Measurements from ENCODE around the gene MAPKBP1.

The MAPKBP1 gene

GRCh38 chr15:41852736-41853590 lies 78.7 kb downstream of the MAPKBP1 start:
- no peak for DNase-seq

DNA sequence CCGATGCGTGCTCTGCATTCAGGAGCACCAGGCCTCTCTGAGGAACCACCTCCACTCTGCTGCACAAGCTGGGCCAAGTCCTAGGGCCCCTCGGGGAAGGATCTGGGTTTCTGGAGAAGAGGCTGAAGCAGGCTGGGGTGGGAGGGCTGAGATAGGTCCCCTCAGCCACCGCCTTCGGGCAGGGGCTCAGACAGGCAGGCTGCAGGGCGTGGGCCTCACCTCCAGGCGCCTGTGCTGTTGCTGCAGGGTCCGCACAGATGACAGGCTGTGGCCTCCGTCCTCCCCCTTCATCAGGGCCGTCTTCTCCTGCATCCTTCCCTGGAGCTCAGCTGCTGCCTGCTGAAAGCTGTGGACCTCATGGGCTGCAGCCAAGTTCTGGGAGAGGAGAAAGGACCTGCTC lies 79.5 kb downstream of the MAPKBP1 start:
- no peak for DNase-seq

GRCh38 chr15:41854443-41854842 lies 80.2 kb downstream of the MAPKBP1 start:
- DNase-seq: no peak

DNA sequence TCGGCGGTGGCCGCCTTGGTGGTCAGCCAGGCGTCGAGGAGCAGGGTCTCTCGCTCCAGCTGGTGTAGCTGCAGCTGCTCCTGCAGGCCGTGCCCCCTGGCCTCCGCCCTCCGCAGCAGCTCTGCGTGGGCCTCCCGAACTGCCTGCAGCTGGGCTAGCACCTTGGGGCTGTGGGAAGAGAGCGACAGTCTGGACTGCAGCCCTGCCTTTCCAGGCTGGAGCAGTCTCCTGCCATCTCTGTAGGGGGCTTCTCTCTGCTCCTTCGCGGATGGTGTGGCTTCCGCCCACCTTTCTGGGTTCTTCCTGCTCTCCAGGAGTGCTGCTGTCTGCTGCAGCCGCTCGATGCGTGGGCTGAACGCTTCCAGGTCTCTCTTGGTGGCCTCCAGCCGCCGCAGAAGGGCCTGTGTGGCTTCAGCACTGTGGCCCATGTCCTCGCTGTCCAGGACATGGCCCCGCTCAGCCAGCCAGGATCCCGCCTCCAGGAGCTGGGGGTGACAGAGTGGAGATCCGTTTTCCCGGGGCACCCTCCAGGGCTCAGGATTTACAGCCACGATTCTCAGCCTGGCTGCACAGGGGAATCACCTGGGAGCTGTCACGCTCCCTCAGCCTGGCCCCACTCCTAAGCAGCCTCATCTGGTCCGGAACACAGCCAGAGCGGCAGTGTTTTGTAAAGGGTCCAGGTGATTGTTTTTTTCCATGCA lies 81.1 kb downstream of the MAPKBP1 start:
- no peak for DNase-seq

DNA sequence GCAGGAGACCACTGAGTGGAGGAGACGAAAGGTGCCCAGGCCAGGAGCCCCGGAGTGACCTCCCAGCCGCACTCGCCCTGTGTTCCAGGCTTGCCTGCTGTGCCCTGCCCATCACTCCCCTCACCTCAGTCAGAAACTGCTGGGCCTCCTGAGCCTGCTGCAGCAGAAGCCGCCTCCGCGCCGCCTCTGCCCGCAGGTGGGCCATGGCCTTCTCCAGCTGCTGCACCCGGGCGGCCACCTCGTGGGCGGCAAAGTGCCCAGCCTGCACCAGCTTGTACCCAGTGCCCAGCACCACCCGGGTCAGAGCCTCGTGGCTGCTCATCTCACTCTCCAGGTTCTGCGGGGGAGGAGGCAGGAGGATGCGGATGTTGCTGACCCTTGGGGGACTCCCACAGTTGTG lies 82.0 kb downstream of the MAPKBP1 start:
- DNase-seq: no peak

- no peak for DNase-seq
These were observed 82.4 kb downstream of the MAPKBP1 start for GRCh38 chr15:41856716-41857115.

- no peak for DNase-seq
These were observed 83.0 kb downstream of the MAPKBP1 start for GRCh38 chr15:41857316-41857715.

DNA sequence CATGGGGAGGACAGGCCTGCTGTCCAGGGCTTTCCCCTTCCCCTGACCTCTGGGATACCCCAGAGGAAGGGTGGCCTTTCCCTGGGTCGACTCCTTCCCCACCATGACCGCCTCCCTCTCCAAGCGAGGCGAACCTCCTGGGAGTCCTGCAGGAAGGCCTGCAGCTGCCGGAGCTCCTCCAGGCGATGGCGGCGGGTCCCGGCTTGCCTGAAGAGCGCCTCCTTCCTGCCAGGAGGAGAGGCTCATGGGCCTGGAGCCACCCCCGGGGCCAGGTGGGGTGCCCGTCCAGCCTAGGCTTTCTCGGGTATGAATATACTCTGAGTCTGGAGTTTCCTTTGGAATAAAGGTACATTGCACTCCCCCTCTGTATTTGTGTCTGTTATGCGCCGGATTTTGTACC lies 84.5 kb downstream of the MAPKBP1 start:
- DNase-seq: no peak

- no peak for DNase-seq
These were observed 86.0 kb downstream of the MAPKBP1 start for GRCh38 chr15:41860049-41860828.

DNA sequence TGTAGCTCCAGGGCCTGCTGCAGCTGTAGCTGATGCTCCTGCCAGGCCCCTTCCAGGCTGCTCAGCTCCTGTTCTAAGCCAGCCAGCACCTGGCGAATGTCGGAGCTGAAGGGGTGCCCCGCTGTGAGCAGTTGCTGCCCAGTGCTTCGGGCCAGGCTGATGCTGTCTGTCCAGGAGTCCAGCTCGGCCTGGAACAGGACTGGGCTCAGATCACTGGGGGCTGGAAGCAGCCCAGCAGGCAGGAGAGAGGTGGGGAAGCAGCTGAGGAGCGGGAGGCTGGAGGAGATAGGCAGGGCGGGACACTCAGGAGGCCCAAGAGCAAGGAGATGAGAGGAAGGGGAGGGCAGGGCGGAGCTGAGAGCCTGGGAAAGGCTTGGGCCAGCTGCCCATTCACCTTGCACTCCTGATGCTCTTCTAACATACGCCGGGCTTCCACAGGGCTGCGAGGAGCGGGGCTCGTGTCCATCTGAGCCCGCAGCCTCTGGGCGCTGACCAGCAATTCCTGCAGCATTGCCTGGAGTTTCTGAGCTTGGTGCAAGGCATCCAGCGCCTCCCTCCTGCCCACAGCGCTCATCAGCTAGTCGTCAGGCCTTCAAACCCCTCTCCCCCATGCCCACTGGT lies 87.6 kb downstream of the MAPKBP1 start:
- no peak for DNase-seq

- DNase-seq: no peak
These were observed 88.3 kb downstream of the MAPKBP1 start for GRCh38 chr15:41862515-41863116.

DNA sequence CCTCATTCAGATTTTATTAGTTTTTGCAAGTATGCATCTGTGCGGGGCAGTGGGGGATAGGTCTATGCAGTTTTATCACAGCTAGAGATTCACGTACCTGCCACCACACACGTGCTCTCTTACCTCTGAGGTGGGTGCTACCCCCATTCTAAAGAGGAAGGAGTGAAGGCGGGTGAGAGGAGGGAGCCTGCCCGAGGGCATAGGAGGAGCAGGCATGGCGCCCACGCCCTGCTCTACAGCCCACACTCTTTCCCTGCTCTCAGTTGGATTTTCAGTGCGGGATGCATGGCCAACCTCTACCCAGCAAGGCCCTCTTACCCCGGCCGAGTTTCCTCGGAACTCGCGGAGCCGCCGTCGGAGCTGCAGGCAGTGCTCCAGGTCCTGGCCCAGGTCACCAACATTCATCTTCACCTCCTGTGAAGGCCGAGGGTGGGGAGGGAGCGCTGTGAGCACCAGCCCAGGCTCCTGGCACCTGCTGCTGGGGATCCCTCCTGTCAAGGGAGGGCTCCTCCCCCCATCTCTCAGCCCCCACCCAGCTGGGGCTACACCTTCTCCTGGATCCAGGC lies 91.3 kb downstream of the MAPKBP1 start:
- no peak for DNase-seq

GRCh38 chr15:41866263-41866703 lies 92.0 kb downstream of the MAPKBP1 start:
- DNase-seq: no peak

- DNase-seq: no peak
These were observed 92.7 kb downstream of the MAPKBP1 start for GRCh38 chr15:41866872-41867579.

DNA sequence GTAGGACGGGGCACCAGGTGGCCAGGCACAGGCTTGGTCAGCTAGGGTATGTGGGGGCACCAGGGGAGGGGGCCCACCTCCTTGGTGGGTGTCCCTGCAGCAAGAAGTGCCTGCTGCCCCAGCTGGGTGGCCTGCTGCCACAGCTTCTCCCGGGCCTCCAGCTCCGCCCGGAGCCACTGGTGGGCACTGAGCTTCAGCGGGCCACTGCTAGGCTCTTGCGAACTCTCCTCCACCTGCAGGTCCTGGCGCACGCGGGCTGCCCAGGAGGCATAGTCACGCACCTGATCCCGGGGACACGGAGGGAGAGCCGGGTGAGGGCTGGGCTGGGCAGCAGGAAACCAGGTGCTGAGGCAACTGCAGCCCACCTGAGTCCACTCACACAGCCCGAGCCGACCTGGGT lies 94.0 kb downstream of the MAPKBP1 start:
- DNase-seq: no peak

GRCh38 chr15:41869770-41870688 lies 95.7 kb downstream of the MAPKBP1 start:
- DNase-seq: no peak

GRCh38 chr15:41870689-41871081 lies 96.4 kb downstream of the MAPKBP1 start:
- no peak for DNase-seq

- no peak for DNase-seq
These were observed 97.1 kb downstream of the MAPKBP1 start for GRCh38 chr15:41871175-41871905.

DNA sequence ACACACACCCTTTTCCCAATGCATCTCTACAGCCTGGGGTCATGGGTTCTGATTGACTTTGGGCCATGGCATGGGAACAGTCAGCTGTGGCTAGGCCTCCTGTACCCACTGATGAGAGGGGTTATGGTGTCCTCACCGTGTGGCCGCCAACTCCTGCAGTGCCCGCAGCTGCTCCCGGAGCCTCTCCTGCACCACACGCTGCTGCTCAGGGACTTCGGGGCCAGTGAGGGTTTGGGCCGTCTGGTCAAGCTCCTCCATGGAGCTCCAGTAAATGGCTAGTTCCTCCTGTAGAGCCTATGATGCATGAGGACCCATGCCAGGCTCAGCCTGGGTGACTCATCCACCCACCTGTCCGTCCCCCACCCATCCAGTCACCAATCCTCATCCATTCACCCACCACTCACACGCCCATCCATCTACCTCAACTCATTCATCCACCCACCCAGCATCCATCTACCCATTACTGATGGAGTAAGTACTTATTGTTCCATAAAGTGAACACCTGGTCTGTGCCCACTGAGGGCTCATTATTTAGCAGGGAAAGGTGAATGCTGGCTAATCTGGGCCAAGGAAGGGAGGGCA lies 98.0 kb downstream of the MAPKBP1 start:
- DNase-seq: no peak
